Stimulated activated CD8-positive, alpha-beta memory T cell treated with anti-CD3 and anti-CD28 coated beads, Interleukin-4, amount 100 ng/mL, for 24 hours (primary cell): ENCODE results near the gene ZNF750.

Experiments
- DNase-seq: peaks from one replicate; pipeline ENCODE4 v3.0.0-alpha.2; 2020; ENCODE audit warnings: low read depth

The ZNF750 gene

GRCh38 chr17:82839617-82840292 lies at the start of gene ZNF750:
TSS of gene ZNF750 (minus strand) at chr17:82840022. CDS start at chr17:82832454, 7,568 bp downstream.
- no peak for DNase-seq

GRCh38 chr17:82888583-82889495 lies 49.0 kb upstream of the ZNF750 start:
- DNase-seq, result no peak

- DNase-seq, result no peak
Measured at GRCh38 chr17:82887255-82888164, 47.7 kb upstream of the ZNF750 start.

- no peak for DNase-seq
Measured at GRCh38 chr17:82884970-82885353, 45.1 kb upstream of the ZNF750 start.

GRCh38 chr17:82884341-82884969 lies 44.6 kb upstream of the ZNF750 start:
- no peak for DNase-seq

- DNase-seq, result no peak
Measured at GRCh38 chr17:82883419-82884031, 43.7 kb upstream of the ZNF750 start.

- peak; percentile 59 for DNase-seq
Measured at GRCh38 chr17:82882715-82883418, 43.0 kb upstream of the ZNF750 start.

GRCh38 chr17:82881900-82882714 lies 42.3 kb upstream of the ZNF750 start:
- DNase-seq, result no peak

GRCh38 chr17:82881324-82881823 lies 41.6 kb upstream of the ZNF750 start:
- DNase-seq, result no peak

- no peak for DNase-seq
Measured at GRCh38 chr17:82880620-82881323, 41.0 kb upstream of the ZNF750 start.

GRCh38 chr17:82879241-82879640 lies 39.4 kb upstream of the ZNF750 start:
- no peak for DNase-seq

GRCh38 chr17:82878527-82878926 lies 38.7 kb upstream of the ZNF750 start:
- no peak for DNase-seq

- DNase-seq, result no peak
Measured at GRCh38 chr17:82876602-82877379, 37.0 kb upstream of the ZNF750 start.

- DNase-seq, result no peak
Measured at GRCh38 chr17:82876149-82876548, 36.3 kb upstream of the ZNF750 start.

- no peak for DNase-seq
Measured at GRCh38 chr17:82875407-82875856, 35.6 kb upstream of the ZNF750 start.

- no peak for DNase-seq
Measured at GRCh38 chr17:82874011-82874835, 34.4 kb upstream of the ZNF750 start.

GRCh38 chr17:82873521-82873920 lies 33.7 kb upstream of the ZNF750 start:
- no peak for DNase-seq
